ENCODE data around the gene PRKCE. TPM values are rescaled to one million over a fixed set of nuclear protein-coding genes. Genes with fewer than 3 reads are reported as not detected.

PRKCE gene
- total and polyA plus RNA-seq, 2 donors (not counting 3 experiments of a cell fraction or from before 2014, with no cell fraction given): 27.9 to 33.9 TPM

DNA sequence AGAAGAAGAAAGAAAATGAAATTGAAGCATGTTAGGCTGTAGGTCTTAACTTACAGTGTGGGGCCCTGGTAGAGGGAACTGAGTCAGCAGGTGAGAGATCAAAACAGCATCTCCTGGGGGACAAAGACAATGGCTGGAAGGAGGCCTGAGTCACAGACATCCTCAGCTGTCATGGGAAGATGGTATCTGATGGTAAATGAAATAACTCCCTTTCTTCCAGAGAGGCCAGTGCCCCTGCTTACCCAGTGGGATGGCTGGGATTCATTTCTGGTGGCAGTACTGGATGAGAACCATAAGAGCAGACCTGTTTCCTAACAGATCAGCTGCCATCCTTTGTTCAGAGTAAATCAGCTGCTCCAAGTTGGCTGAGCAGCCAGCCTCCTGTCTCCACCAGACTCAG lies 394.4 kb downstream of the PRKCE start:
- ChIA-PET POLR2A (no interaction called here), CTCF (interaction anchor here (0.7 to 1.3 kb wide), 4 partner anchors 15 to 321 kb away, joined by 3 to 5 read pairs (median 3); no protein-coding TSS in a partner anchor)
- Histone ChIP-seq H3K4me1 (ENCODE audit: control insufficient read depth, extremely low read depth, insufficient read depth, low read length) (peaks cover 19% of the 10 kb centered on the region), H3K9me3 (replicated peaks; ENCODE audit: control insufficient read depth, insufficient read depth, low read length) (no peaks in the 10 kb centered on the region), H3K9ac (replicated peaks; ENCODE audit: extremely low read depth, insufficient read depth, low read length) (no peak overlapping the region), H3K27ac (ENCODE audit: insufficient read depth, low read depth, low read length) (peak overlapping the region; percentile 72), H3K4me3 (replicated peaks in 1 of 3; ENCODE audit: insufficient read depth in 1 of 3, low read depth in 1 of 3, low read length in 3 of 3) (no peak overlapping the region), H3K79me2 (ENCODE audit: control insufficient read depth, insufficient read depth, low read length) (no peaks in the 10 kb centered on the region), H3K36me3 (ENCODE audit: control insufficient read depth in 2 of 2, extremely low read depth in 1 of 2, insufficient read depth in 2 of 2, low read length in 2 of 2) (no peaks in the 10 kb centered on the region), H2AFZ (ENCODE audit: low read depth, low read length) (no peak overlapping the region), H3K27me3 (ENCODE audit: control insufficient read depth in 2 of 2, insufficient read depth in 2 of 2, low read length in 2 of 2) (no peaks in the 10 kb centered on the region), H3K4me2 (ENCODE audit: insufficient read depth, low read length) (peak overlapping the region; percentile 23), H4K20me1 (replicated peaks; ENCODE audit: control insufficient read depth, extremely low read depth, insufficient read depth, low read length) (no peaks in the 10 kb centered on the region), H3K9me1 (replicated peaks; ENCODE audit: control insufficient read depth, extremely low read depth, insufficient read depth, low read length) (no peaks in the 10 kb centered on the region)
- intact Hi-C loops (cut with micrococcal nuclease): no loop called here
- DNase-seq (ENCODE audit: low read depth, low spot score) (peak; percentile 89), FAIRE-seq (peak; percentile 93)
- peak; percentile 95 for TF ChIP-seq GATA2 (IDR thresholded peaks at IDR 0.05; ENCODE audit: insufficient read depth, insufficient read length, low read depth, low read length)
- no peak for TF ChIP-seq CTCF (IDR thresholded peaks at IDR 0.05; ENCODE audit: extremely low read depth in 1 of 2, insufficient read depth in 1 of 2, low read depth in 1 of 2, low read length in 2 of 2)
- TF ChIP-seq JUN (IDR thresholded peaks at IDR 0.05; ENCODE audit: borderline replicate concordance, insufficient read depth, insufficient read length, low read depth): peak; percentile 64
- peak; percentile 40 for TF ChIP-seq POLR2AphosphoS5 (IDR thresholded peaks at IDR 0.05; ENCODE audit: insufficient read depth, low read depth, low read length)
- TF ChIP-seq FOS (IDR thresholded peaks at IDR 0.05; ENCODE audit: borderline replicate concordance, insufficient read depth, low read length): peak; percentile 83
- dilution Hi-C loops (cut with MboI; ENCODE audit: extremely low pct_ligation_motif_present, low sequenced_read_pairs): no loop called here
- no TSS peak for BruUV-seq (replicated peaks)

DNA sequence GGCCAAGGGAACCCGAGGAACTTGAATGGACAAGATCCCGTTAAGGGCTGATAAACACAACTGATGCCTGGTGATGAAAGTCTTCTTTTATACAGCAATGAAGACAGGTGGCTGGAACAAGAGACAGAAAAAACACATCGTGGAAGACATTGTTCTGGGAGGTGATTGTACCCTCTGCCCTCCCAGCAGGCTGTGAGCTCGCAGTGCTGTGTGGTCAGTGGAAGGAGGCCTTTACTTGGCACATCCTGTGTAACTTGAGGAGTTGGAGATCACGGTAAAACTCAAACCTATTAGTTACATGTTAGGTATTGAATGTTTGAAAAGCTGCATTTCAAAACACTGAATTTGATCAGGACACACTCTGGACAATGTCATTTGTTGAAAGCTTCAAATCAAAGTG lies 395.8 kb downstream of the PRKCE start:
- DNase-seq (ENCODE audit: low read depth, low spot score): peak; percentile 30
- H2AFZ ChIP-seq (ENCODE audit: low read depth, low read length): no peak overlapping the region
- no peaks in the 10 kb centered on the region for H3K79me2 ChIP-seq (ENCODE audit: control insufficient read depth, insufficient read depth, low read length)
- H3K9me1 ChIP-seq (replicated peaks; ENCODE audit: control insufficient read depth, extremely low read depth, insufficient read depth, low read length): no peaks in the 10 kb centered on the region
- FAIRE-seq: no peak
- no peak overlapping the region for H3K27ac ChIP-seq (ENCODE audit: insufficient read depth, low read depth, low read length)
- dilution Hi-C loops (cut with MboI; ENCODE audit: extremely low pct_ligation_motif_present, low sequenced_read_pairs): no loop called here
- ChIA-PET POLR2A (no interaction called here), CTCF (interaction anchor here (1.1 to 2.0 kb wide), 3 partner anchors 13 to 17 kb away, joined by 4 to 8 read pairs (median 4); no protein-coding TSS in a partner anchor)
- no peak overlapping the region for H3K4me2 ChIP-seq (ENCODE audit: insufficient read depth, low read length)
- intact Hi-C loops (cut with micrococcal nuclease): no loop called here
- H3K4me3 ChIP-seq (replicated peaks in 1 of 3; ENCODE audit: insufficient read depth in 1 of 3, low read depth in 1 of 3, low read length in 3 of 3): no peak overlapping the region
- no peaks in the 10 kb centered on the region for H3K36me3 ChIP-seq (ENCODE audit: control insufficient read depth in 2 of 2, extremely low read depth in 1 of 2, insufficient read depth in 2 of 2, low read length in 2 of 2)
- no peak for TF ChIP-seq MYC (IDR thresholded peaks at IDR 0.05; ENCODE audit: low read depth, low read length)
- TF ChIP-seq POLR2AphosphoS5 (IDR thresholded peaks at IDR 0.05; ENCODE audit: insufficient read depth, low read depth, low read length): no peak
- TF ChIP-seq EZH2 (IDR thresholded peaks at IDR 0.05; ENCODE audit: borderline replicate concordance, low read depth, low read length, severe bottlenecking): no peak
- TF ChIP-seq JUN (IDR thresholded peaks at IDR 0.05; ENCODE audit: borderline replicate concordance, insufficient read depth, insufficient read length, low read depth): no peak
- TF ChIP-seq, protein P1, sequence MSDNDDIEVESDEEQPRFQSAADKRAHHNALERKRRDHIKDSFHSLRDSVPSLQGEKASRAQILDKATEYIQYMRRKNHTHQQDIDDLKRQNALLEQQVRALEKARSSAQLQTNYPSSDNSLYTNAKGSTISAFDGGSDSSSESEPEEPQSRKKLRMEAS (IDR thresholded peaks at IDR 0.05; ENCODE audit: insufficient read depth, insufficient read length): no peak
- no peak for TF ChIP-seq GATA2 (IDR thresholded peaks at IDR 0.05; ENCODE audit: insufficient read depth, insufficient read length, low read depth, low read length)
- no peak for TF ChIP-seq FOS (IDR thresholded peaks at IDR 0.05; ENCODE audit: borderline replicate concordance, insufficient read depth, low read length)
- TF ChIP-seq CTCF (IDR thresholded peaks at IDR 0.05; ENCODE audit: extremely low read depth in 1 of 2, insufficient read depth in 1 of 2, low read depth in 1 of 2, low read length in 2 of 2): no peak
- peaks cover 19% of the 10 kb centered on the region for H3K4me1 ChIP-seq (ENCODE audit: control insufficient read depth, extremely low read depth, insufficient read depth, low read length)
- no TSS peak for BruUV-seq (replicated peaks)
- no peaks in the 10 kb centered on the region for H3K27me3 ChIP-seq (ENCODE audit: control insufficient read depth in 2 of 2, insufficient read depth in 2 of 2, low read length in 2 of 2)
- H3K9ac ChIP-seq (replicated peaks; ENCODE audit: extremely low read depth, insufficient read depth, low read length): no peak overlapping the region
- no peaks in the 10 kb centered on the region for H4K20me1 ChIP-seq (replicated peaks; ENCODE audit: control insufficient read depth, extremely low read depth, insufficient read depth, low read length)
- H3K9me3 ChIP-seq (replicated peaks; ENCODE audit: control insufficient read depth, insufficient read depth, low read length): no peaks in the 10 kb centered on the region
